ENCODE results near the gene PHACTR3. TPM values are rescaled to one million over a fixed set of nuclear protein-coding genes. Genes with fewer than 3 reads are reported as not detected.

Gene PHACTR3
- total RNA-seq, 1 experiment from 2014 or later = not detected

DNA sequence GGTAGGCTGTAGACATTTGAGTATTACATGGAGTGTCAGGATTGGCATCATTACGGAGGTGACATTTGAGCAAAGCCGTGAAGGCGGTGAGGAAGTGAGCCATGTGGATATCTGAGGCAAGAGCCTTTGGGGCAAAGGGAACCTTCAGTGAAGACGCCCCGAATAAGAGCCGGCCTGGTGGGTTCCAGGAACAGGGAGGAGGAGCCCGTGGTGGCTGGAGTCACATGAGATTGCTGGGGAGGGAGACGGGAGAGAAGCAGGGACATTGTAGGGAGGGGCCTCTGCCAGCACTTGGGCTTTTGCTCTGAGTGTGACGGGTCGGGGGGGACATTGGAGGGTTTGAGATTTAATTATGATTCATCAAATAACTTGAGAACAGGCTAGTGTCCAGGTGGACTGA is 78.3 kb downstream of the PHACTR3 start:
- Histone ChIP-seq H3K36me3 (ENCODE audit: insufficient read depth, low read length) (no peaks in the 10 kb centered on the region), H4K20me1 (ENCODE audit: insufficient read depth, low read depth, low read length) (no peaks in the 10 kb centered on the region), H3K9me3 (ENCODE audit: low read length) (no peaks in the 10 kb centered on the region), H3K9me2 (replicated peaks; ENCODE audit: insufficient read depth, low read length) (no peaks in the 10 kb centered on the region), H3K4me3 (ENCODE audit: low read length) (no peak overlapping the region), H3K79me2 (ENCODE audit: low read length) (no peaks in the 10 kb centered on the region), H3K27ac (ENCODE audit: low read length) (no peak overlapping the region), H3K9ac (ENCODE audit: low read length) (no peak overlapping the region), H3K4me1 (ENCODE audit: low read length) (no peaks in the 10 kb centered on the region), H3K4me2 (ENCODE audit: low read depth, low read length, poor library complexity, severe bottlenecking) (no peak overlapping the region), H3K27me3 (ENCODE audit: low read length) (no peaks in the 10 kb centered on the region), H2AFZ (ENCODE audit: low read length) (no peak overlapping the region)
- DNase-seq = no peak

- Histone ChIP-seq H3K4me2 (ENCODE audit: low read depth, low read length, poor library complexity, severe bottlenecking) (no peak overlapping the region), H3K4me1 (ENCODE audit: low read length) (no peaks in the 10 kb centered on the region), H3K9ac (ENCODE audit: low read length) (no peak overlapping the region), H3K79me2 (ENCODE audit: low read length) (no peaks in the 10 kb centered on the region), H3K36me3 (ENCODE audit: insufficient read depth, low read length) (no peaks in the 10 kb centered on the region), H2AFZ (ENCODE audit: low read length) (no peak overlapping the region), H3K9me3 (ENCODE audit: low read length) (no peaks in the 10 kb centered on the region), H3K27ac (ENCODE audit: low read length) (no peak overlapping the region), H3K4me3 (ENCODE audit: low read length) (no peak overlapping the region), H3K9me2 (replicated peaks; ENCODE audit: insufficient read depth, low read length) (no peaks in the 10 kb centered on the region), H3K27me3 (ENCODE audit: low read length) (no peaks in the 10 kb centered on the region), H4K20me1 (ENCODE audit: insufficient read depth, low read depth, low read length) (no peaks in the 10 kb centered on the region)
- no peak for DNase-seq
These were observed 78.8 kb downstream of the PHACTR3 start for GRCh38 chr20:59683181-59683580.

- Histone ChIP-seq H3K9me2 (replicated peaks; ENCODE audit: insufficient read depth, low read length) (no peaks in the 10 kb centered on the region), H3K9ac (ENCODE audit: low read length) (no peak overlapping the region), H3K9me3 (ENCODE audit: low read length) (no peaks in the 10 kb centered on the region), H3K4me1 (ENCODE audit: low read length) (no peaks in the 10 kb centered on the region), H3K27me3 (ENCODE audit: low read length) (no peaks in the 10 kb centered on the region), H3K79me2 (ENCODE audit: low read length) (no peaks in the 10 kb centered on the region), H4K20me1 (ENCODE audit: insufficient read depth, low read depth, low read length) (no peaks in the 10 kb centered on the region), H3K36me3 (ENCODE audit: insufficient read depth, low read length) (no peaks in the 10 kb centered on the region), H3K4me2 (ENCODE audit: low read depth, low read length, poor library complexity, severe bottlenecking) (no peak overlapping the region), H3K27ac (ENCODE audit: low read length) (no peak overlapping the region), H3K4me3 (ENCODE audit: low read length) (no peak overlapping the region), H2AFZ (ENCODE audit: low read length) (no peak overlapping the region)
- peak; percentile 4 for DNase-seq
These were observed 80.4 kb downstream of the PHACTR3 start for GRCh38 chr20:59684685-59685242.

DNA sequence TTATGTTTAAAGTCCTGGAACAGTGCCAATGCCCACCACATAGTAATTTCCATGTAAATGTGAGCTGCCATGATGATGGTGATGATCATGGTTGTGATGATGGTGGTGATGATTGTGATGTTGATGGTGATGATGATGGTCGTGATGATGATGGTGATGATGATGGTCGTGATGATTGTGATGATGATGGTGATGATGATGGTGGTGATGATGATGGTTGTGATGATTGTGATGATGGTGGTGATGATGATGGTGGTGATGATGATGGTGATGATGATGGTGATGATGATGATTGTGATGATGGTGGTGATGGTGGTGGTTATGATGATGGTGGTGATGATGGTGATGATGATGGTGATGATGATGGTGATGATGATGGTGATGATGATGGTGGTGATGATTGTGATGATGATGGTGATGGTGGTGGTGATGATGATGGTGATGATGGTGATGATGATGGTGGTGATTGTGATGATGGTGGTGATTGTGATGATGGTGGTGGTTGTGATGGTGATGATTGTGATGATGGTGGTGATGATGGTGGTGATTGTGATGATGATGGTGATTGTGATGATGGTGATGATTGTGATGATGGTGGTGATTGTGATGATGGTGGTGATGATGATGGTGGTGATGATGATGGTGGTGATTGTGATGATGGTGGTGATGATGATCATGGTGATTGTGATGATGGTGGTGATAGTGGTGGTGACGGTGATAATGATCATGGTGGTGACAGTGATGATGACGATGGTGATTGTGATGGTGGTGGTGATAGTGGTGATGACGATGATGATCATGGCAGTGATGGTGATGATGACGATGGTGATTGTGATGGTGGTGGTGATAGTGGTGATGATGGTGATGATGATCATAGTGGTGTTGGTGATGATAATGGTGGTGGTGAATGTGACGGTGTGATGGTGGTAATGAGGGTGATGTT is 82.3 kb downstream of the PHACTR3 start:
- no peak overlapping the region for H3K4me3 ChIP-seq (ENCODE audit: low read length)
- H3K4me1 ChIP-seq (ENCODE audit: low read length) = no peaks in the 10 kb centered on the region
- no peaks in the 10 kb centered on the region for H3K36me3 ChIP-seq (ENCODE audit: insufficient read depth, low read length)
- H4K20me1 ChIP-seq (ENCODE audit: insufficient read depth, low read depth, low read length) = no peaks in the 10 kb centered on the region
- H3K27me3 ChIP-seq (ENCODE audit: low read length) = no peaks in the 10 kb centered on the region
- no peaks in the 10 kb centered on the region for H3K9me3 ChIP-seq (ENCODE audit: low read length)
- no peak overlapping the region for H3K9ac ChIP-seq (ENCODE audit: low read length)
- H2AFZ ChIP-seq (ENCODE audit: low read length) = no peak overlapping the region
- H3K27ac ChIP-seq (ENCODE audit: low read length) = no peak overlapping the region
- no peaks in the 10 kb centered on the region for H3K79me2 ChIP-seq (ENCODE audit: low read length)
- H3K4me2 ChIP-seq (ENCODE audit: low read depth, low read length, poor library complexity, severe bottlenecking) = no peak overlapping the region
- no peaks in the 10 kb centered on the region for H3K9me2 ChIP-seq (replicated peaks; ENCODE audit: insufficient read depth, low read length)
- DNase-seq = no peak

DNA sequence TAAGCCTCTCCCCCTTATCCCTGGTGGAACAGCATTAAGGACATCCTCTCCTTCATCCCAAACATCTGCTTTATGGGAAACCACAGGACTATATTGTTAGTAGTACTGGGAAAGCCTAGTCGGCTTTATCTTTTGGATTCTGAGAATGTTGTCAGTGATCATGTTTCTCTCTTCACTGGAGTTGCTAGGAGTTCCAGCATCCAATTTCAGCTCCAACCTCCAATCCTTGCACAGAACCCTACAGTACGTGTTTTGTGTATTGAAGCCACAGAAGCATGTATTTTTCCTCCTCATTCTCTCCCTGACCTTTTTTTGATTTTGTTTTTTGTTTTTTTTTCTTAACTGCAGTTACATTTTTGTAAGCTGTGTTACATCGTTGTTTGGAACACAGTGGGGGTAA is 84.0 kb downstream of the PHACTR3 start:
- H3K9me2 ChIP-seq (replicated peaks; ENCODE audit: insufficient read depth, low read length) = no peaks in the 10 kb centered on the region
- H3K4me3 ChIP-seq (ENCODE audit: low read length) = no peak overlapping the region
- H3K4me1 ChIP-seq (ENCODE audit: low read length) = no peaks in the 10 kb centered on the region
- no peaks in the 10 kb centered on the region for H3K27me3 ChIP-seq (ENCODE audit: low read length)
- H3K27ac ChIP-seq (ENCODE audit: low read length) = no peak overlapping the region
- no peak overlapping the region for H3K9ac ChIP-seq (ENCODE audit: low read length)
- no peaks in the 10 kb centered on the region for H3K79me2 ChIP-seq (ENCODE audit: low read length)
- H4K20me1 ChIP-seq (ENCODE audit: insufficient read depth, low read depth, low read length) = no peaks in the 10 kb centered on the region
- no peak overlapping the region for H2AFZ ChIP-seq (ENCODE audit: low read length)
- H3K9me3 ChIP-seq (ENCODE audit: low read length) = no peaks in the 10 kb centered on the region
- DNase-seq = no peak
- no peak overlapping the region for H3K4me2 ChIP-seq (ENCODE audit: low read depth, low read length, poor library complexity, severe bottlenecking)
- H3K36me3 ChIP-seq (ENCODE audit: insufficient read depth, low read length) = no peaks in the 10 kb centered on the region

DNA sequence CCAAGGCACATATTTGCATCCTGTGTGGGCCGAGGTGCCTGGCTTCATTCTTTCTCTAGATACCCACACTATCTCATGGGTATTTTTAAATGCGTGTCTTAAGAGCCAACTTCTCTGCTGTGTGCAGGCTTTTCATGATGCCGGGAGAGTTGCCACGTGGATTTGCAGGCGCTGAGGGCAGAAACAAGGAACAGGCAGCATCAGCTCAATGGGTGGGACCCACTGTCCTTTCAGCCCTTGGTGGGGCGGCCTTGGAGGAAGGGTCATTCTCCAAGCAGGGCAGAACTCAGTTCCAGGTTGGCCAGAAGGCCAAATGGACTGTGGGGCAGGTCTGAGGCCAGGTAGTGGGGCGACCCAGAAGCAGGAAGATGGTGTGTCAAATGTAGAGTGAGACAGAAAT is 84.7 kb downstream of the PHACTR3 start:
- Histone ChIP-seq H3K27me3 (ENCODE audit: low read length) (no peaks in the 10 kb centered on the region), H3K4me2 (ENCODE audit: low read depth, low read length, poor library complexity, severe bottlenecking) (no peak overlapping the region), H3K9ac (ENCODE audit: low read length) (no peak overlapping the region), H2AFZ (ENCODE audit: low read length) (no peak overlapping the region), H3K9me3 (ENCODE audit: low read length) (no peaks in the 10 kb centered on the region), H3K9me2 (replicated peaks; ENCODE audit: insufficient read depth, low read length) (no peaks in the 10 kb centered on the region), H3K79me2 (ENCODE audit: low read length) (no peaks in the 10 kb centered on the region), H4K20me1 (ENCODE audit: insufficient read depth, low read depth, low read length) (no peaks in the 10 kb centered on the region), H3K4me1 (ENCODE audit: low read length) (no peaks in the 10 kb centered on the region), H3K27ac (ENCODE audit: low read length) (no peak overlapping the region), H3K36me3 (ENCODE audit: insufficient read depth, low read length) (no peaks in the 10 kb centered on the region), H3K4me3 (ENCODE audit: low read length) (no peak overlapping the region)
- no peak for DNase-seq

- Histone ChIP-seq H4K20me1 (ENCODE audit: insufficient read depth, low read depth, low read length) (no peaks in the 10 kb centered on the region), H3K27me3 (ENCODE audit: low read length) (no peaks in the 10 kb centered on the region), H3K9me2 (replicated peaks; ENCODE audit: insufficient read depth, low read length) (no peaks in the 10 kb centered on the region), H3K79me2 (ENCODE audit: low read length) (no peaks in the 10 kb centered on the region), H3K27ac (ENCODE audit: low read length) (no peak overlapping the region), H3K9ac (ENCODE audit: low read length) (no peak overlapping the region), H2AFZ (ENCODE audit: low read length) (no peak overlapping the region), H3K4me3 (ENCODE audit: low read length) (no peak overlapping the region), H3K36me3 (ENCODE audit: insufficient read depth, low read length) (no peaks in the 10 kb centered on the region), H3K9me3 (ENCODE audit: low read length) (no peaks in the 10 kb centered on the region), H3K4me1 (ENCODE audit: low read length) (no peaks in the 10 kb centered on the region), H3K4me2 (ENCODE audit: low read depth, low read length, poor library complexity, severe bottlenecking) (no peak overlapping the region)
- no peak for DNase-seq
These were observed 85.8 kb downstream of the PHACTR3 start for GRCh38 chr20:59690101-59690500.

DNA sequence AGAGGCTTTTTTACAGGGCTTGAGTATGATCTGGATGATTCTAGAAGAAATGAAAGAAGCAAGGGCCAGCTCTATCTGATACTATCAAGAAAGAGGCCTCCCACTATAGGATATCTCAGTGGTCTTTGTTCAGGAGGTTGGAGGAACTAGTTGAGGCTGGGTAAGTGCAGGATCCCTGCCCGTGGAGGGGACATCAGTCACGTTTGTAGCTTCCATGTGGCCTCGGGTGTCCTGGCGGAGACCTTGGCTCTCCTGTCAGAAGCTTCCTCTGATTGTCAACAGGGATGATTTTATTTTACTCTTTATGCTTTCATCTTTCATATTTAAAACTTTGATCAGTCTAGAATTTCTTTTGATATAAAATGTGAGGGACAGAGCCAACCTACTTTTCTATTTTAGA is 86.6 kb downstream of the PHACTR3 start:
- Histone ChIP-seq H3K79me2 (ENCODE audit: low read length) (no peaks in the 10 kb centered on the region), H3K4me2 (ENCODE audit: low read depth, low read length, poor library complexity, severe bottlenecking) (no peak overlapping the region), H2AFZ (ENCODE audit: low read length) (no peak overlapping the region), H3K27me3 (ENCODE audit: low read length) (no peaks in the 10 kb centered on the region), H3K9me2 (replicated peaks; ENCODE audit: insufficient read depth, low read length) (no peaks in the 10 kb centered on the region), H3K4me1 (ENCODE audit: low read length) (no peaks in the 10 kb centered on the region), H4K20me1 (ENCODE audit: insufficient read depth, low read depth, low read length) (no peaks in the 10 kb centered on the region), H3K9me3 (ENCODE audit: low read length) (no peaks in the 10 kb centered on the region), H3K36me3 (ENCODE audit: insufficient read depth, low read length) (no peaks in the 10 kb centered on the region), H3K9ac (ENCODE audit: low read length) (no peak overlapping the region), H3K27ac (ENCODE audit: low read length) (no peak overlapping the region), H3K4me3 (ENCODE audit: low read length) (no peak overlapping the region)
- DNase-seq = no peak
